K562 (cell line): ENCODE data around the gene RCC1. TPM values are rescaled to one million over a fixed set of nuclear protein-coding genes. Genes with fewer than 3 reads are reported as not detected.
A peak's percentile ranks its signal among the peaks of the same experiment; 100 is the strongest.

Source experiments
- ATAC-seq: fragments of 200-7000 bp; cut with Tn5 transposase; 3 replicates; pipeline ENCODE4 v1.9.1; 2020; ENCODE audit warnings: moderate library complexity
- BruUV-seq: library from RNA; stranded (reverse); fragments of 400-500 nt; replicated peaks from 2 replicates; lab custom pipeline; 2021; lab: Mats Ljungman, UMichigan
- CTCF ChIA-PET: fragments of 300-600 bp; formaldehyde crosslinking; extraction: SDS; loops from one replicate; lab custom pipeline; 2021; ENCODE audit warnings: low intra/inter-chr PET ratio; lab: Yijun Ruan, JAX
- POLR2A ChIA-PET: fragments of 300-600, 350-650 bp; sonication (Branson Sonifier 250); formaldehyde crosslinking; extraction: SDS; loops from one replicate; lab custom pipeline; 2021; ENCODE audit warnings: antibody characterized with exemption, inconsistent platforms; lab: Yijun Ruan, JAX
- DNase-seq, 4 experiments: peaks; one replicate each; pipeline versions ENCODE4 v3.0.0 to v3.0.0-alpha.2; 2011 to 2018; ENCODE audit warnings: low spot score in 3 of 4, mixed read lengths in 3 of 4; ENCODE audit errors: extremely low read depth in 1 of 4
- FAIRE-seq: peaks from 2 replicates; lab custom pipeline; 2011; peaks lifted over from hg19 to GRCh38; lab: Jason Lieb, UNC
- H2AFZ ChIP-seq: 2 replicates; pipeline ENCODE4 v1.6.0; 2011; ENCODE audit warnings: low read depth, low read length, control low read depth, inconsistent platforms
- H3K27ac ChIP-seq: fragments of 200-600 bp; 3 replicates; pipeline ENCODE4 v1.8.0; 2011; ENCODE audit warnings: low read depth, mild to moderate bottlenecking, control low read depth, inconsistent platforms, low read length, moderate library complexity, mixed read lengths; ENCODE audit errors: extremely low read depth
- H3K27me3 ChIP-seq, 2 experiments: fragments of 300-600 bp in 1 of 2; 2 replicates in 1 of 2; 3 replicates in 1 of 2; pipeline versions ENCODE4 v1.6.0 to v1.8.0; 2011; ENCODE audit warnings: inconsistent platforms in 2 of 2, low read length in 2 of 2, mild to moderate bottlenecking in 1 of 2, mixed read lengths in 1 of 2, moderate library complexity in 1 of 2; ENCODE audit not compliant: control insufficient read depth in 2 of 2, insufficient read depth in 2 of 2
- H3K36me3 ChIP-seq: fragments of 300-600 bp; 3 replicates; pipeline ENCODE4 v1.8.0; 2011; ENCODE audit warnings: mild to moderate bottlenecking, low read length, inconsistent platforms; ENCODE audit not compliant: control insufficient read depth, insufficient read depth
- H3K4me1 ChIP-seq, 2 experiments: fragments of 200-600 bp in 1 of 2; replicated peaks in 1 of 2; 2 replicates in 1 of 2; 3 replicates in 1 of 2; pipeline versions ENCODE4 v1.5.1 to v1.8.0; 2011; ENCODE audit warnings: inconsistent platforms in 2 of 2, low read length in 2 of 2, mild to moderate bottlenecking in 1 of 2, mixed read lengths in 1 of 2, moderate library complexity in 1 of 2; ENCODE audit not compliant: control insufficient read depth in 2 of 2, insufficient read depth in 2 of 2
- H3K4me2 ChIP-seq: 2 replicates; pipeline ENCODE4 v1.6.1; 2011; ENCODE audit warnings: low read length, control low read depth, inconsistent platforms, mixed read lengths; ENCODE audit not compliant: insufficient read depth
- H3K4me3 ChIP-seq: fragments of 200-600 bp; sonication (generic), shearing (Covaris generic); 2 replicates; pipeline ENCODE4 v1.5.1; 2016; ENCODE audit warnings: control low read depth, inconsistent platforms
- H3K79me2 ChIP-seq: fragments of 200-600 bp; 3 replicates; pipeline ENCODE4 v1.8.0; 2011; ENCODE audit warnings: low read length, inconsistent platforms; ENCODE audit not compliant: control insufficient read depth, insufficient read depth
- H3K9ac ChIP-seq, 2 experiments: 2 replicates each; pipeline versions ENCODE4 v1.6.0 to v1.6.1; 2011; ENCODE audit warnings: low read depth in 2 of 2, low read length in 2 of 2, control low read depth in 1 of 2, inconsistent platforms in 1 of 2, mild to moderate bottlenecking in 1 of 2, mixed read lengths in 1 of 2; ENCODE audit not compliant: insufficient read depth in 1 of 2
- H3K9me1 ChIP-seq: one replicate; pipeline ENCODE4 v1.6.0; 2011; ENCODE audit warnings: inconsistent platforms, mild to moderate bottlenecking, low read length, moderate library complexity; ENCODE audit not compliant: control insufficient read depth, insufficient read depth
- H3K9me3 ChIP-seq: replicated peaks from 2 replicates; pipeline ENCODE4 v1.5.1; 2011; ENCODE audit warnings: low read depth, low read length, inconsistent platforms; ENCODE audit not compliant: control insufficient read depth, insufficient read depth
- H4K20me1 ChIP-seq: replicated peaks from 2 replicates; pipeline ENCODE4 v1.6.1; 2011; ENCODE audit warnings: low read length, inconsistent platforms, mixed read lengths; ENCODE audit not compliant: control insufficient read depth, insufficient read depth
- BRF1 ChIP-seq: IDR thresholded peaks from 3 replicates; pipeline ENCODE4 v1.6.1; 2011; ENCODE audit warnings: borderline replicate concordance, mild to moderate bottlenecking; ENCODE audit not compliant: insufficient read length; ENCODE audit errors: extremely low read depth
- CBX5 ChIP-seq: IDR thresholded peaks from 2 replicates; pipeline ENCODE4 v1.6.1; 2014; ENCODE audit warnings: low read depth, borderline replicate concordance
- ELF4 ChIP-seq: fragments of 450-650 bp; formaldehyde crosslinking; IDR thresholded peaks from 2 replicates; pipeline ENCODE4 v1.4.0; 2022; ENCODE audit warnings: missing genetic modification characterization
- HDAC3 ChIP-seq: fragments of 450-650 bp; IDR thresholded peaks from 2 replicates; pipeline ENCODE4 v1.6.1; 2018; ENCODE audit warnings: borderline replicate concordance, mild to moderate bottlenecking, moderate library complexity; ENCODE audit not compliant: partially characterized antibody
- MAFF ChIP-seq: IDR thresholded peaks from 2 replicates; pipeline ENCODE4 v1.6.1; 2012; ENCODE audit warnings: low read length, improper control_type of control experiment
- PHB ChIP-seq: fragments of 250-450 bp; sonication (Bioruptor Pico); IDR thresholded peaks from 2 replicates; pipeline ENCODE4 v1.5.0; 2021
- SRSF1 ChIP-seq: fragments of 200-400 bp; formaldehyde crosslinking; IDR thresholded peaks from 2 replicates; pipeline ENCODE4 v1.6.1; 2017; ENCODE audit warnings: mild to moderate bottlenecking, low read depth, low read length, moderate library complexity
- SRSF7 ChIP-seq: fragments of 200-400 bp; formaldehyde crosslinking; optimal IDR thresholded peaks from 2 replicates; pipeline ENCODE3; 2017; ENCODE audit warnings: mild to moderate bottlenecking, low read depth, low read length
- STAT5A ChIP-seq: IDR thresholded peaks from 2 replicates; pipeline ENCODE4 v1.6.1; 2012; ENCODE audit warnings: low read length, inconsistent platforms, borderline replicate concordance
- TCF7 ChIP-seq: sonication (generic); IDR thresholded peaks from 2 replicates; pipeline ENCODE4 v1.6.1; 2016; ENCODE audit warnings: antibody characterized with exemption, borderline replicate concordance
- ZNF134 ChIP-seq: fragments of 250-450 bp; sonication (Bioruptor Pico); conservative IDR thresholded peaks from 2 replicates; pipeline ENCODE4 v1.4.0; 2020
- ZNF184 ChIP-seq: sonication (generic); formaldehyde crosslinking; IDR thresholded peaks from 2 replicates; pipeline ENCODE4 v1.5.0; 2020; ENCODE audit warnings: missing genetic modification reagents
- ZNF655 ChIP-seq: fragments of 250-450 bp; sonication (Bioruptor Pico); IDR thresholded peaks from 2 replicates; pipeline ENCODE4 v1.5.0; 2021
- ZNF695 ChIP-seq: fragments of 450-650 bp; formaldehyde crosslinking; IDR thresholded peaks from 2 replicates; pipeline ENCODE4 v1.4.0; 2020; ENCODE audit warnings: mild to moderate bottlenecking, moderate library complexity
- ZNF780A ChIP-seq: fragments of 250-450 bp; sonication (Bioruptor Pico); IDR thresholded peaks from 2 replicates; pipeline ENCODE4 v1.5.0; 2021; ENCODE audit warnings: mild to moderate bottlenecking
- ZSCAN29 ChIP-seq: fragments of 450-650 bp; IDR thresholded peaks from 2 replicates; pipeline ENCODE4 v1.6.1; 2017
- WGBS: fragments of 100-300 bp; shearing (Covaris generic); methylation state at CpG from one replicate; pipeline ENCODE4 v1.1.6; 2016; ENCODE audit warnings: low coverage, mixed read lengths; ENCODE audit not compliant: insufficient coverage; ENCODE audit errors: missing lambda C conversion rate; 5-methylcytosine and 5-hydroxymethylcytosine counted together
- in situ Hi-C: fragments of 300-500 bp; cut with MboI; formaldehyde crosslinking; loops from 4 replicates; pipeline ENCODE4 v1.15.0; 2018; ENCODE audit warnings: inconsistent platforms, mixed read lengths
- intact Hi-C: fragments of 100-400 bp; cut with micrococcal nuclease; formaldehyde crosslinking; loops from 2 replicates; pipeline ENCODE4 v1.14.2; 2022
- polyA plus RNA-seq, 8 experiments: library from polyadenylated mRNA; depleted of rRNA in 4 of 8; stranded (reverse) in 5 of 8; unstranded in 3 of 8; fragments of >200 nt; fragmentation: Nextera tagmentation in 2 of 8; fragmentation: Illumina TruSeq in 1 of 8; extraction: Ambion mirVana in 2 of 8; extraction: Trizol in 1 of 8; gene quantifications; 2 replicates each; pipeline versions ENCODE4 v1.2.1 to v1.2.3, GENCODE V29; 2011 to 2014; ENCODE audit warnings: inconsistent platforms in 1 of 8, missing spikeins in 1 of 8
- total RNA-seq, 7 experiments: library from RNA; depleted of rRNA in 6 of 7; stranded (reverse); fragments of >200 nt in 6 of 7; fragmentation: Illumina TruSeq in 2 of 7; extraction: Trizol in 2 of 7; gene quantifications; 2 replicates each; pipeline versions ENCODE4 v1.2.1 to v1.2.3, GENCODE V29; 2011 to 2021; ENCODE audit warnings: low replicate concordance in 1 of 7
- TF ChIP-seq, protein P1 (sequence below): IDR thresholded peaks from 2 replicates; pipeline ENCODE4 v1.6.1; 2012; ENCODE audit warnings: low read depth, low read length, improper control_type of control experiment, borderline replicate concordance

Gene RCC1
- total and polyA plus RNA-seq, 9 of the 15 experiments (the other 6 are each of a cell fraction or from before 2014, with no cell fraction given): 16.4 to 202 (median 107) TPM

DNA sequence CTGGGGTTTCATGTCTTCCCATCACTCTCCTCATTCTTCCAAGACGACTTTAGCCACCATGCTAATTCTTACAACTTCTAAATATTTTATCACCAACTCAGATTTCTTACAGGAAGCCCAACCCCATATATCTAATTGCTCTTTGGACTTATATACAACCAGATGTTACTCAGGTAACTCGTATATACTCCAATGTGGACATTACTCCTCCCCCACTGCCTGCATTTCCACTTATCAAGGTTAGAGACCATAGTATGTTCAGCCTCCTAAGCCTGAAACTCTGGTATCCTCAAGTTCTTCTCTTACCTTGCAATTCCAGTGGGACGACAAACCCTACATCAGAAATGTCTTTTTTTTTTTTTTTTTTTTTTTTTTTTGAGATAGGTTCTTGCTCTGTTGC is 2.7 kb upstream of the RCC1 start:
- no peak for FAIRE-seq

GRCh38 chr1:28506907-28507246 is 1.0 kb downstream of the RCC1 start:
- no peak for ATAC-seq
- no TSS peak for BruUV-seq
- H3K4me3 ChIP-seq: peak overlapping the region; percentile 87
- in situ Hi-C loops (no loop called here), intact Hi-C loops (no loop called here)
- FAIRE-seq: no peak
- H3K27ac ChIP-seq: peak overlapping the region; percentile 94
- POLR2A ChIA-PET: interaction anchor here (0.6 to 13.0 kb wide), 41 partner anchors 13 to 664 kb away, joined by 3 to 201 read pairs (median 5); partner anchors contain the start of genes ATP5IF1, EYA3, MED18 and RNU11
- CTCF ChIA-PET: no interaction called here
- H3K9me1 ChIP-seq: peaks cover 3% of the 10 kb centered on the region
- no peaks in the 10 kb centered on the region; the same call in 1 of the 2 replicates for H3K9me3 ChIP-seq
- peak overlapping the region; percentile 99 for H3K4me2 ChIP-seq
- peaks cover 73% of the 10 kb centered on the region for H3K79me2 ChIP-seq
- H3K27me3 ChIP-seq: no peaks in the 10 kb centered on the region
- H3K36me3 ChIP-seq: peaks cover 53% of the 10 kb centered on the region
- peaks cover 3 to 21% of the 10 kb centered on the region in 2 experiments; a peak in 3 of 5 replicates for H3K4me1 ChIP-seq
- DNase-seq: no peak
- H2AFZ ChIP-seq: no peak overlapping the region
- H4K20me1 ChIP-seq: peaks cover 28% of the 10 kb centered on the region
- WGBS: under 1% methylated on average over 14 of the region's 14 CpGs
- H3K9ac ChIP-seq: peak overlapping the region; percentile 97 to 100
- no peak for TF ChIP-seq STAT5A
- TF ChIP-seq HDAC3: peak; percentile 20
- TF ChIP-seq CBX5: no peak
- TF ChIP-seq, protein P1, sequence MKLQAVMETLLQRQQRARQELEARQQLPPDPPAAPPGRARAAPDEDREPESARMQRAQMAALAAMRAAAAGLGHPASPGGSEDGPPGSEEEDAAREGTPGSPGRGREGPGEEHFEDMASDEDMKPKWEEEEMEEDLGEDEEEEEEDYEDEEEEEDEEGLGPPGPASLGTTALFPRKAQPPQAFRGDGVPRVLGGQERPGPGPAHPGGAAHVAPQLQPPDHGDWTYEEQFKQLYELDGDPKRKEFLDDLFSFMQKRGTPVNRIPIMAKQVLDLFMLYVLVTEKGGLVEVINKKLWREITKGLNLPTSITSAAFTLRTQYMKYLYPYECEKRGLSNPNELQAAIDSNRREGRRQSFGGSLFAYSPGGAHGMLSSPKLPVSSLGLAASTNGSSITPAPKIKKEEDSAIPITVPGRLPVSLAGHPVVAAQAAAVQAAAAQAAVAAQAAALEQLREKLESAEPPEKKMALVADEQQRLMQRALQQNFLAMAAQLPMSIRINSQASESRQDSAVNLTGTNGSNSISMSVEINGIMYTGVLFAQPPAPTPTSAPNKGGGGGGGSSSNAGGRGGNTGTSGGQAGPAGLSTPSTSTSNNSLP: 0 out of 2 replicates have a peak, but pooled peaks have one; percentile 9
- TF ChIP-seq ZNF695 (CRISPR knock-in tag): no peak
- TF ChIP-seq ZNF780A (CRISPR knock-in tag): no peak
- TF ChIP-seq PHB (CRISPR knock-in tag): no peak
- no peak for TF ChIP-seq TCF7
- no peak for TF ChIP-seq ELF4 (CRISPR knock-in tag)
- no peak for TF ChIP-seq ZNF134 (CRISPR knock-in tag)
- TF ChIP-seq ZNF655: no peak
- no peak; the same call in 1 of the 2 replicates for TF ChIP-seq ZSCAN29
- no peak for TF ChIP-seq SRSF1

More for the DNA sequence above, 2.7 kb upstream of the RCC1 start:
- in situ Hi-C loops (no loop called here), intact Hi-C loops (no loop called here)
- peaks cover 6% of the 10 kb centered on the region; the same call in 1 of the 2 replicates for H4K20me1 ChIP-seq
- 49% methylated on average over 3 of the region's 3 CpGs for WGBS
- BruUV-seq: no TSS peak
- H3K79me2 ChIP-seq: peaks cover 41% of the 10 kb centered on the region
- DNase-seq (no peak), ATAC-seq (no peak)
- H3K27ac ChIP-seq: no peak overlapping the region
- no peak overlapping the region for H2AFZ ChIP-seq
- no peaks in the 10 kb centered on the region for H3K27me3 ChIP-seq
- no peaks in the 10 kb centered on the region; the same call in 1 of the 2 replicates for H3K9me3 ChIP-seq
- CTCF ChIA-PET: no interaction called here
- H3K4me2 ChIP-seq: no peak overlapping the region
- H3K9me1 ChIP-seq: no peaks in the 10 kb centered on the region
- POLR2A ChIA-PET: interaction anchor here (1.0 kb wide), 1 partner anchor 79 kb away, joined by 3 read pairs; no protein-coding TSS in a partner anchor
- H3K36me3 ChIP-seq: peaks cover 25% of the 10 kb centered on the region
- TF ChIP-seq BRF1: no peak
- TF ChIP-seq ZNF184 (CRISPR knock-in tag): no peak
- no peak for TF ChIP-seq SRSF7
- no peak for TF ChIP-seq MAFF
- no peak overlapping the region for H3K9ac ChIP-seq
- peaks cover 15 to 18% of the 10 kb centered on the region in 2 experiments; a peak in 4 of 5 replicates for H3K4me1 ChIP-seq
- H3K4me3 ChIP-seq: no peak overlapping the region
